GM18909 (cell line): Measurements from ENCODE around the gene AP2S1.
"Not testable (repeated sequence)": the region's sequence is repeated elsewhere in the genome, so short reads cannot be mapped to it uniquely, and the experiment has no call there.

Experiments
- ATAC-seq: cut with Tn5 transposase; IDR thresholded peaks from one replicate; pipeline ENCODE4 v1.9.1; 2021; ENCODE audit warnings: mild to moderate bottlenecking; ENCODE audit not compliant: unreplicated experiment, poor library complexity

The AP2S1 gene

GRCh38 chr19:46850228-46851203 lies at the start of gene AP2S1:
TSS of gene AP2S1 (minus strand) at chr19:46850846. CDS start at chr19:46850766, 80 bp downstream.
- peak; percentile 92 for ATAC-seq

DNA sequence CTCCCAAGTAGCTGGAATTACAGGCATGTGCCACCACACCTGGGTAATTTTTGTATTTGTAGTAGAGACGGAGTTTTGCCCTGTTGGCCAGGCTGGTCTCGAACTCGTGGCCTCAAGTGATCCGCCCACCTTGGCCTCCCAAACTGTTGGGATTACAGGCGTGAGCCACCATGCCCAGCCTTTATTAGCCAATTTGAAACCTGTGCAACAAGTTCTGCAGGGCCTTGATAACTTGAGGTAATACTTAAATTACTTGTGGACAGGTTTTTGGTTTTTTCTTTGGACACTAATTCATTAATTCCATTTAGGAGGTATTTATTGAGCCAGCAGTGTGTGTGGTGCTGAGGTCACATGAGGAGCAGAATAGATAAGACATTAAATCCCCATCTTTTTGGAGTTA lies 49.7 kb upstream of the AP2S1 start:
- no peak for ATAC-seq

DNA sequence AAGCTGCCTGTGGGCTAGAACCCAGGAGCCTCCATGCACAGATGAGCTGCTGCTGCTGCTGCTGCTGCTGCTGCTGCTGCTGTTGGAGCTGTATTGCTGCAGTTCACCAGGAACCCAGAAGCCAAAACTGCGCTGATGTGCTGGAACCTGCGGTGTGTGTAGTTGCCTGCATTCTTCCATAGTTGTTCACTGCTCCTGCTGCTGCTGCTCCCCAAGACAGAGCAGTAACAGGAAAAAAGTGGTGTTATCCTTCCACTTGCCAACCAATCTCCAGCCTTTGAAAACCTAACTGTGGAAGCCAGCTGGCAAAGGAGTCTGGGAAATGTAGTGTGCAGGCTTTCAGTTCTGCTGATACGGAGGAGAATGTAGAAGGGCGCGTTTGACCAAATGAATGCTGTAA lies 48.1 kb upstream of the AP2S1 start:
- no peak for ATAC-seq

GRCh38 chr19:46896076-46896794 lies 45.6 kb upstream of the AP2S1 start:
- no peak for ATAC-seq

GRCh38 chr19:46892252-46893179 lies 41.9 kb upstream of the AP2S1 start:
- ATAC-seq, result no peak

- no peak for ATAC-seq
Measured at GRCh38 chr19:46890423-46891170, 40.0 kb upstream of the AP2S1 start.

GRCh38 chr19:46887240-46887782 lies 36.7 kb upstream of the AP2S1 start:
- no peak for ATAC-seq

- no peak for ATAC-seq
Measured at GRCh38 chr19:46886546-46887239, 36.0 kb upstream of the AP2S1 start.

GRCh38 chr19:46885411-46885810 lies 34.8 kb upstream of the AP2S1 start:
- ATAC-seq, result no peak

DNA sequence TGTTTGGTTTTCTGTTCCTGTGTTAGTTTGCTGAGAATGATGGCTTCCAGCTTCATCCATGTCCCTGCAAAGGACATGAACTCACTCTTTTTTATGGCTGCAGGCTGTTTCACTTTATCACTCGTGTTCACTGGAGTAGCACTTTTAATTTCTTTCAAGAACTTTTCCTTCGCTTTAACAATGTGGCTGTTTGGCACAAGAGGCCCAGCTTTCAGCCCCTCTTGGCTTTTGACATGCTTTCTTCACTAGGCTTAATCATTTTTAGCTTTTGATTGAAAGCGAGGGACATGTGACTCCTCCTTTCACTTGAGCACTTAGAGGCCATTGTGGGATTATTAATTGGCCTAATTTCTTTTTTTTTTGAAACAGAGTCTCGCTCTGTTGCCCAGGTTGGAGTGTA lies 32.1 kb upstream of the AP2S1 start:
- ATAC-seq, result not testable (repeated sequence)

DNA sequence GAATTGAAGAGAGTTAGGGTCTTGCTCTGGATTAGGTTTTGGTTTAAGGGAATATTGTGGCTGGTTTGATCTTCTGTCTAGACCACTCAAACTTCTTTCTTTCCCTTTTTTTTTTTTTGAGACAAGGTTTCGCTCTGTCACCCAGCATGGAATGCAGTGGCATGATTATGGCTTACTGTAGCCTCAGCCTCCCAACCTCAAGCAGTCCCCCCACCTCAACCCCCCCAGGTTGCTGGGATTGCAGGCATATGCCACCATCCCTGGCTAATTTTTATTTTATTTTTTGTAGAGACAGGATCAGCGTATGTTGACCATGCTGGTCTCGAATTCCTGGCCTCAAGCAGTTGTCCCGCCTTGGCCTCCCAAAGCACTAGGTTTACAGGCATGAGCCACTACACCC lies 31.4 kb upstream of the AP2S1 start:
- ATAC-seq, result no peak

- no peak for ATAC-seq
Measured at GRCh38 chr19:46881092-46881491, 30.4 kb upstream of the AP2S1 start.

DNA sequence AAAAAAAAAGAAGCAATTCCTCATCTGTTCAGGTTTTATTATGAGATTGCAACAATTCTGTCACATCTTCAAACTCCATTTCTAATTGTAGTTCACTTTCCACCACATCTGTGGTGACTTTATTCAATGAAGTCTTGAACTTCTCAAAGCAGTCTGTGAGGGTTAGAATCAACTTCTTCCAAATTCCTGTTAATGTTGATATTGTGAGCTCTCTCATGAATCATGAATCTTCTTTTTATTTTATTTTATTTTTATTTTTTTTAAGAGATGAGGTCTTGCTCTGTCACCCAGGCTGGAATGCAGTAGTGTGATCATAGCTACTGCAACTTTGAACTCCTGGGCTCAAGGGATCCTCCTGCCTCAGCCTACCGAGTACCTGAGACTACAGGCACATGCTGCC lies 29.8 kb upstream of the AP2S1 start:
- ATAC-seq, result no peak

GRCh38 chr19:46878613-46879375 lies 28.1 kb upstream of the AP2S1 start:
- ATAC-seq, result no peak

GRCh38 chr19:46875657-46876056 lies 25.0 kb upstream of the AP2S1 start:
- ATAC-seq, result no peak

GRCh38 chr19:46875234-46875633 lies 24.6 kb upstream of the AP2S1 start:
- no peak for ATAC-seq

DNA sequence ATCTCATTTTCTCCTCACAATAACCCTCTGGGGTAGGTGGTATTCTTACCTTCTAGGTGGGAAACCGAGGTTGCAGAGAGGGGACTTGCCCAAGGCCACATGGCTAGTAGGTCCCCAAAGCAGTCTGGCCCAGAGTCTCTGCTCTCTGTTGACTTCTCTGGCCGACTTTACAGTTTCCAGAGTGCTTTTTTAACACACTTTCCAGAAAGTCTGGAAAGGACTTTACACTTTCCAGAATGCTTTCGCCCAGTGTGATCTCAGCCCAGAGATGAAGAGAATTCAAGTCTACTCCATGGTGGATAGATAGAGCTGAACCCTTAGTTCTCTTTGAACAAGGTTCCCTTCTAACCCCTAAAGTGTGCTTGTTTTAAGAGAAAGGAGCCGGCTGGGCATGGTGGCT lies 22.3 kb upstream of the AP2S1 start:
- ATAC-seq, result no peak

DNA sequence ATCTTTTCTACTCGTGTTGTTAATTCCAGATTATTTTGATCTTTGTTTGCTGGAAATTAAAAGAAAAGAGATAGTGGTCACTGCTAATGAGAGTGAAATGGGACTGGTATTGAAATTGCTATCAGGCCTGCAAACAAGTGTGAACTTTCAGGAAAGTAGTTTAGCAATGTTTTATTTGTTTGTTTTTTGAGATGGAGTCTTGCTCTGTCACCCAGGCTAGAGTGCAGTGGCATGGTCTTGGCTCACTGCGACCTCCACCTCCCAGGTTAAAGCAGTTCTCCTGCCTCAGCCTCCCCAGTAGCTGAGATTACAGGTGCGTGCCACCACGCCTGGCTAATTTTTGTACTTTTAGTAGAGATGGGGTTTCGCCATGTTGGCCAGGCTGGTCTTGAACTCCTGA lies 20.5 kb upstream of the AP2S1 start:
- ATAC-seq, result not testable (repeated sequence)
